ENCODE data around the gene ARIH1. TPM values are rescaled to one million over a fixed set of nuclear protein-coding genes. Genes with fewer than 3 reads are reported as not detected.

The ARIH1 gene
- total RNA-seq, 1 donor: 26.9 TPM

Other genes starting within 250 kb of the ARIH1 start
- 346 TPM for gene PKM, start 243.1 kb upstream of the ARIH1 start, total RNA-seq
- gene PARP6, start 201.8 kb upstream of the ARIH1 start, total RNA-seq: 39.6 TPM
- 0.54 TPM for gene CELF6, start 154.2 kb upstream of the ARIH1 start, total RNA-seq
- gene HEXA, start 98.3 kb upstream of the ARIH1 start, total RNA-seq: 81.9 TPM
- not detected for gene TMEM202, start 76.0 kb upstream of the ARIH1 start, total RNA-seq
- gene GOLGA6B, start 180.4 kb downstream of the ARIH1 start, total RNA-seq: not detected
- under 0.01 TPM for gene HIGD2B, start 211.9 kb downstream of the ARIH1 start, total RNA-seq
- 6.7 TPM for gene BBS4, start 211.9 kb downstream of the ARIH1 start, total RNA-seq

All from hematopoietic multipotent progenitor cell (in vitro differentiated cells).